Activated naive CD4-positive, alpha-beta T cell (primary cell): ENCODE data around the gene CLSTN3.

ENCODE experiments used
- DNase-seq, 4 experiments: peaks; one replicate each; lab custom pipeline; 2025; lab: John Stamatoyannopoulos, UW

The CLSTN3 gene

GRCh38 chr12:7189398-7190267 is 59.5 kb downstream of the CLSTN3 start, which contains the start of gene PEX5:
TSS of gene PEX5 (plus strand) at chr12:7189686. CDS start at chr12:7190378, 692 bp downstream.
- peak; percentile 41 to 82 (median 66) for DNase-seq

- DNase-seq, result no peak
These were observed 60.3 kb downstream of the CLSTN3 start for GRCh38 chr12:7190268-7191055.

- no peak for DNase-seq
These were observed 63.5 kb downstream of the CLSTN3 start for GRCh38 chr12:7193674-7194073.

- DNase-seq, result no peak
These were observed 67.7 kb downstream of the CLSTN3 start for GRCh38 chr12:7197841-7198240.

- DNase-seq, result no peak
These were observed 72.9 kb downstream of the CLSTN3 start for GRCh38 chr12:7203109-7203508.

GRCh38 chr12:7205091-7205490 is 74.9 kb downstream of the CLSTN3 start:
- DNase-seq, result no peak

- no peak for DNase-seq
These were observed 76.5 kb downstream of the CLSTN3 start for GRCh38 chr12:7206691-7207090.

GRCh38 chr12:7207866-7208625 is 77.9 kb downstream of the CLSTN3 start:
- no peak for DNase-seq
